H9 (cell line): Measurements from ENCODE around the gene AKAP12. TPM values are rescaled to one million over a fixed set of nuclear protein-coding genes. Genes with fewer than 3 reads are reported as not detected.

Experiments used
- DNase-seq: peaks from one replicate; pipeline ENCODE4 v3.0.0-alpha.2; 2017
- H2AFZ ChIP-seq: one replicate; pipeline ENCODE4 v1.6.1; 2013; ENCODE audit warnings: mild to moderate bottlenecking, low read length, control low read depth, moderate library complexity
- H2AK5ac ChIP-seq: 2 replicates; pipeline ENCODE4 v1.6.1; 2013; ENCODE audit warnings: low read length, control low read depth, mixed read lengths; ENCODE audit not compliant: insufficient read length
- H2BK120ac ChIP-seq: one replicate; pipeline ENCODE4 v1.6.1; 2013; ENCODE audit warnings: low read depth, mild to moderate bottlenecking, low read length, control low read depth, inconsistent platforms; ENCODE audit not compliant: poor library complexity, severe bottlenecking
- H2BK12ac ChIP-seq: 2 replicates; pipeline ENCODE4 v1.6.1; 2013; ENCODE audit warnings: low read length, control low read depth, mixed read lengths, low read depth; ENCODE audit not compliant: insufficient read length
- H2BK15ac ChIP-seq: 2 replicates; pipeline ENCODE4 v1.6.1; 2013; ENCODE audit warnings: low read depth, low read length, control low read depth
- H2BK20ac ChIP-seq: one replicate; pipeline ENCODE4 v1.6.1; 2013; ENCODE audit warnings: low read depth, mild to moderate bottlenecking, low read length, control low read depth, inconsistent platforms; ENCODE audit not compliant: poor library complexity, severe bottlenecking
- H2BK5ac ChIP-seq: 2 replicates; pipeline ENCODE4 v1.6.1; 2013; ENCODE audit warnings: low read length, control low read depth, mixed read lengths; ENCODE audit not compliant: insufficient read length
- H3K14ac ChIP-seq: 2 replicates; pipeline ENCODE4 v1.6.1; 2013; ENCODE audit warnings: low read length, control low read depth; ENCODE audit not compliant: insufficient read depth
- H3K18ac ChIP-seq: 2 replicates; pipeline ENCODE4 v1.6.1; 2013; ENCODE audit warnings: low read depth, mild to moderate bottlenecking, mixed read lengths, low read length, control low read depth; ENCODE audit not compliant: insufficient read length
- H3K23ac ChIP-seq: 2 replicates; pipeline ENCODE4 v1.6.1; 2013; ENCODE audit warnings: low read length, control low read depth, mixed read lengths, low read depth; ENCODE audit not compliant: insufficient read length
- H3K23me2 ChIP-seq: 2 replicates; pipeline ENCODE4 v1.6.1; 2013; ENCODE audit warnings: low read depth, mild to moderate bottlenecking, mixed read lengths, low read length, control low read depth; ENCODE audit not compliant: insufficient read length, poor library complexity, severe bottlenecking
- H3K27ac ChIP-seq: 2 replicates; pipeline ENCODE4 v1.5.1; 2013; ENCODE audit warnings: low read length, control low read depth, mixed read lengths, low read depth; ENCODE audit not compliant: insufficient read length
- H3K27me3 ChIP-seq: 2 replicates; pipeline ENCODE4 v1.6.1; 2013; ENCODE audit warnings: low read length, control low read depth, inconsistent platforms; ENCODE audit not compliant: insufficient read depth
- H3K4ac ChIP-seq: 2 replicates; pipeline ENCODE4 v1.6.1; 2013; ENCODE audit warnings: low read depth, mild to moderate bottlenecking, control low read depth, inconsistent platforms, low read length, moderate library complexity
- H3K4me1 ChIP-seq: 2 replicates; pipeline ENCODE4 v1.6.1; 2013; ENCODE audit warnings: low read length, control low read depth, inconsistent platforms; ENCODE audit not compliant: insufficient read depth
- H3K4me2 ChIP-seq: 2 replicates; pipeline ENCODE4 v1.6.1; 2013; ENCODE audit warnings: low read length, control low read depth, mixed read lengths; ENCODE audit not compliant: insufficient read length, insufficient read depth
- H3K56ac ChIP-seq: 2 replicates; pipeline ENCODE4 v1.6.1; 2013; ENCODE audit warnings: low read depth, mild to moderate bottlenecking, mixed read lengths, low read length, control low read depth; ENCODE audit not compliant: insufficient read length
- H3K79me1 ChIP-seq: 2 replicates; pipeline ENCODE4 v1.6.1; 2013; ENCODE audit warnings: low read depth, mild to moderate bottlenecking, moderate library complexity, low read length, control low read depth, inconsistent platforms; ENCODE audit not compliant: insufficient read depth, poor library complexity, severe bottlenecking
- H3K79me2 ChIP-seq: 2 replicates; pipeline ENCODE4 v1.6.1; 2013; ENCODE audit warnings: low read length, control low read depth, inconsistent platforms; ENCODE audit not compliant: insufficient read depth
- H3K9ac ChIP-seq: 2 replicates; pipeline ENCODE4 v1.6.1; 2013; ENCODE audit warnings: low read length, control low read depth, mixed read lengths; ENCODE audit not compliant: insufficient read length; ENCODE audit errors: extremely low read depth
- H3K9me3 ChIP-seq: one replicate; pipeline ENCODE4 v1.6.1; 2013; ENCODE audit warnings: low read depth, low read length, inconsistent platforms; ENCODE audit not compliant: control insufficient read depth
- H3T11ph ChIP-seq: one replicate; pipeline ENCODE4 v1.6.1; 2013; ENCODE audit warnings: mild to moderate bottlenecking, low read length, control low read depth, inconsistent platforms
- H4K20me1 ChIP-seq: one replicate; pipeline ENCODE4 v1.6.1; 2013; ENCODE audit not compliant: control insufficient read depth, insufficient read length, insufficient read depth
- H4K5ac ChIP-seq: 2 replicates; pipeline ENCODE4 v1.6.1; 2013; ENCODE audit warnings: low read depth, mild to moderate bottlenecking, mixed read lengths, low read length, control low read depth; ENCODE audit not compliant: insufficient read length
- H4K8ac ChIP-seq: replicated peaks from 2 replicates; pipeline ENCODE4 v1.6.1; 2013; ENCODE audit warnings: low read length, control low read depth, mixed read lengths, low read depth; ENCODE audit not compliant: insufficient read length
- H4K91ac ChIP-seq: 2 replicates; pipeline ENCODE4 v1.6.1; 2013; ENCODE audit warnings: low read depth, mild to moderate bottlenecking, moderate library complexity, mixed read lengths, low read length, control low read depth; ENCODE audit not compliant: insufficient read length
- H3K27ac Mint-ChIP-seq, 3 experiments: 2 replicates in 2 of 3; 3 replicates in 1 of 3; pipeline ENCODE4 v1.8.0; 2020 to 2021; ENCODE audit warnings: mixed read lengths in 3 of 3, mild to moderate bottlenecking in 1 of 3, moderate library complexity in 1 of 3
- H3K27me3 Mint-ChIP-seq: 2 replicates; pipeline ENCODE4 v1.8.0; 2021; ENCODE audit warnings: low read depth, mild to moderate bottlenecking, moderate library complexity, mixed read lengths
- H3K36me3 Mint-ChIP-seq, 3 experiments: 2 replicates in 2 of 3; 3 replicates in 1 of 3; pipeline ENCODE4 v1.8.0; 2020 to 2021; ENCODE audit warnings: low read depth in 3 of 3, mixed read lengths in 3 of 3; ENCODE audit not compliant: insufficient read depth in 1 of 3
- H3K4me1 Mint-ChIP-seq, 2 experiments: 2 replicates each; pipeline ENCODE4 v1.8.0; 2020; ENCODE audit warnings: mixed read lengths in 2 of 2
- H3K4me3 Mint-ChIP-seq, 2 experiments: 2 replicates in 1 of 2; 3 replicates in 1 of 2; pipeline ENCODE4 v1.8.0; 2020 to 2021; ENCODE audit warnings: mild to moderate bottlenecking in 2 of 2, mixed read lengths in 2 of 2, moderate library complexity in 1 of 2
- H3K9me3 Mint-ChIP-seq, 2 experiments: 2 replicates in 1 of 2; 3 replicates in 1 of 2; pipeline ENCODE4 v1.8.0; 2020; ENCODE audit warnings: mild to moderate bottlenecking in 2 of 2, mixed read lengths in 2 of 2, moderate library complexity in 1 of 2
- WGBS: extraction: QIAGEN DNeasy Blood & Tissue Kit; methylation state at CpG from one replicate; pipeline ENCODE4 v1.1.7; 2013; ENCODE audit warnings: missing lambda C conversion rate, low lambda C conversion rate, mixed read lengths; ENCODE audit not compliant: insufficient read length; ENCODE audit errors: extremely low coverage; 5-methylcytosine and 5-hydroxymethylcytosine counted together
- total RNA-seq: library from RNA; stranded (reverse); gene quantifications from 2 replicates; pipeline ENCODE4 v1.2.1, GENCODE V29; 2021
- TF ChIP-seq, protein P1 (sequence below): fragments of 200-600 bp; sonication (generic); conservative IDR thresholded peaks from 3 replicates; pipeline ENCODE4 v1.8.0; 2021; ENCODE audit warnings: antibody characterized with exemption, mild to moderate bottlenecking

The AKAP12 gene
- total RNA-seq, 1 experiment from 2014 or later = 52.3 TPM

DNA sequence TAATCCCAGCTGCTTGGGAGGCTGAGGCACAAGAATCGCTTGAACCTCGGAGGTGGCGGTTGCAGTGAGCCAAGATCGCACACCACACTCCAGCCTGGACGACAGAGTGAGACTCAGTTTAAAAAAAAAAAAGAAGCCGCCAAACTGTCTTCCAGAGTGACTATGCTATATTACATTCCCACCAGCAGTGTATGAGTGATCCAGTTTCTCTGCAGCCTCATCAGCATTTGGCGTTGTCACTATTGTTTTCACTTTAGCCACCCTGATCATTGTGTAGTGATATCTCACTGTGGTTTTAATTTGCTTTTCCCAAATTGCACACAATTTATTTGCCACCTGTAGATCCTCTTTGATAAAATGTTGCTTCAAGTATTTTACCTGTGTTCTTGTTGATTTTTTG lies 6.0 kb upstream of the AKAP12 start:
- Histone ChIP-seq H4K91ac (no peak overlapping the region), H3T11ph (no peak overlapping the region), H2AK5ac (no peak overlapping the region), H3K23ac (no peak overlapping the region), H3K14ac (no peak overlapping the region), H2BK15ac (no peak overlapping the region), H3K79me1 (no peaks in the 10 kb centered on the region), H3K27ac (no peak overlapping the region), H2BK5ac (no peak overlapping the region), H3K79me2 (no peaks in the 10 kb centered on the region), H3K4ac (no peak overlapping the region), H2BK12ac (no peak overlapping the region), H3K4me1 (peaks cover 2% of the 10 kb centered on the region; the same call in 1 of the 2 replicates), H3K4me2 (no peak overlapping the region), H2BK20ac (no peak overlapping the region), H4K20me1 (no peaks in the 10 kb centered on the region), H4K8ac (no peak overlapping the region), H4K5ac (no peak overlapping the region), H3K56ac (no peak overlapping the region), H2AFZ (no peak overlapping the region), H3K18ac (no peak overlapping the region), H2BK120ac (no peak overlapping the region), H3K9me3 (no peaks in the 10 kb centered on the region), H3K23me2 (no peaks in the 10 kb centered on the region), H3K9ac (no peak overlapping the region), H3K27me3 (no peaks in the 10 kb centered on the region)
- H3K27me3 Mint-ChIP-seq = peaks cover 13% of the 10 kb centered on the region
- H3K9me3 Mint-ChIP-seq = no peaks in the 10 kb centered on the region; a peak in 2 of 5 replicates
- WGBS = no CpG with 5 or more reads among the region's 7 CpGs
- no peak for DNase-seq
- TF ChIP-seq, protein P1, sequence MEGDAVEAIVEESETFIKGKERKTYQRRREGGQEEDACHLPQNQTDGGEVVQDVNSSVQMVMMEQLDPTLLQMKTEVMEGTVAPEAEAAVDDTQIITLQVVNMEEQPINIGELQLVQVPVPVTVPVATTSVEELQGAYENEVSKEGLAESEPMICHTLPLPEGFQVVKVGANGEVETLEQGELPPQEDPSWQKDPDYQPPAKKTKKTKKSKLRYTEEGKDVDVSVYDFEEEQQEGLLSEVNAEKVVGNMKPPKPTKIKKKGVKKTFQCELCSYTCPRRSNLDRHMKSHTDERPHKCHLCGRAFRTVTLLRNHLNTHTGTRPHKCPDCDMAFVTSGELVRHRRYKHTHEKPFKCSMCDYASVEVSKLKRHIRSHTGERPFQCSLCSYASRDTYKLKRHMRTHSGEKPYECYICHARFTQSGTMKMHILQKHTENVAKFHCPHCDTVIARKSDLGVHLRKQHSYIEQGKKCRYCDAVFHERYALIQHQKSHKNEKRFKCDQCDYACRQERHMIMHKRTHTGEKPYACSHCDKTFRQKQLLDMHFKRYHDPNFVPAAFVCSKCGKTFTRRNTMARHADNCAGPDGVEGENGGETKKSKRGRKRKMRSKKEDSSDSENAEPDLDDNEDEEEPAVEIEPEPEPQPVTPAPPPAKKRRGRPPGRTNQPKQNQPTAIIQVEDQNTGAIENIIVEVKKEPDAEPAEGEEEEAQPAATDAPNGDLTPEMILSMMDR = no peak
- H3K27ac Mint-ChIP-seq = no peak overlapping the region
- H3K36me3 Mint-ChIP-seq = no peaks in the 10 kb centered on the region
- H3K4me1 Mint-ChIP-seq = peaks cover 12% of the 10 kb centered on the region in 2 experiments
- no peak overlapping the region for H3K4me3 Mint-ChIP-seq
